ENCODE measurements around the gene KIF14.

GRCh38 chr1:200526709-200527612 is 93.6 kb downstream of the KIF14 start:
- TF ChIP-seq CTCF (IDR thresholded peaks at IDR 0.05) (no peak), POLR2AphosphoS5 (IDR thresholded peaks at IDR 0.05) (no peak)
